OCI-LY3 (cell line): ENCODE data around the gene ZFR2.

ENCODE experiments used
- H2AFZ ChIP-seq: fragments of 200-600, 300-600 bp; shearing (Covaris generic); 2 replicates; pipeline ENCODE4 v1.6.0; 2014; ENCODE audit warnings: antibody characterized with exemption, low read depth, low read length
- H3K27ac ChIP-seq: fragments of 200-600, 300-600 bp; sonication (generic); 2 replicates; pipeline ENCODE4 v1.5.1; 2014; ENCODE audit warnings: mild to moderate bottlenecking, low read length, moderate library complexity, mixed read lengths
- H3K27me3 ChIP-seq: fragments of 200-600, 300-600 bp; sonication (generic); 2 replicates; pipeline ENCODE4 v1.6.1; 2014; ENCODE audit warnings: low read depth, low read length, mixed read lengths
- H3K36me3 ChIP-seq: fragments of 200-600, 300-600 bp; sonication (generic); replicated peaks from 2 replicates; pipeline ENCODE3; 2014; ENCODE audit warnings: low read depth, low read length, mixed read lengths
- H3K4me1 ChIP-seq: fragments of 300-600, 200-600 bp; sonication (generic); 2 replicates; pipeline ENCODE4 v1.6.1; 2014; ENCODE audit warnings: low read length, mixed read lengths
- H3K4me2 ChIP-seq: fragments of 200-600, 300-600 bp; sonication (generic); 2 replicates; pipeline ENCODE4 v1.6.1; 2014; ENCODE audit warnings: low read length, mixed read lengths
- H3K4me3 ChIP-seq: fragments of 300-600, 200-600 bp; sonication (generic); 2 replicates; pipeline ENCODE4 v1.5.1; 2014; ENCODE audit warnings: antibody characterized with exemption, mild to moderate bottlenecking, low read length, moderate library complexity
- H3K79me2 ChIP-seq: fragments of 300-600, 200-600 bp; shearing (Covaris generic); 2 replicates; pipeline ENCODE4 v1.6.1; 2014; ENCODE audit warnings: mild to moderate bottlenecking, low read length, mixed read lengths
- H3K9ac ChIP-seq: fragments of 300-600, 200-600 bp; shearing (Covaris generic); 2 replicates; pipeline ENCODE4 v1.6.0; 2014; ENCODE audit warnings: mild to moderate bottlenecking, low read length, moderate library complexity
- H3K9me3 ChIP-seq: fragments of 200-600, 300-600 bp; shearing (Covaris generic); 2 replicates; pipeline ENCODE4 v1.6.1; 2014; ENCODE audit warnings: low read length, mixed read lengths; ENCODE audit not compliant: insufficient read depth
- H4K20me1 ChIP-seq: fragments of 200-600, 300-600 bp; sonication (generic); 2 replicates; pipeline ENCODE4 v1.6.1; 2016; ENCODE audit warnings: low read length, mixed read lengths; ENCODE audit not compliant: insufficient read depth
- CTCF ChIP-seq: fragments of 200-600, 300-600 bp; sonication (generic); IDR thresholded peaks from 2 replicates; pipeline ENCODE4 v1.5.1; 2014; ENCODE audit warnings: antibody characterized with exemption, low read length, low read depth
- EZH2phosphoT487 ChIP-seq: fragments of 200-600 bp; shearing (Covaris generic); IDR thresholded peaks from 2 replicates; pipeline ENCODE4 v1.6.1; 2018; ENCODE audit warnings: antibody characterized with exemption, mixed run types, low read depth

ZFR2 gene

GRCh38 chr19:3781603-3782002, 87.2 kb downstream of the ZFR2 start:
- Histone ChIP-seq H3K4me1 (no peaks in the 10 kb centered on the region), H2AFZ (no peak overlapping the region), H3K9me3 (peaks cover 18% of the 10 kb centered on the region; the same call in 1 of the 2 replicates), H4K20me1 (no peaks in the 10 kb centered on the region), H3K4me3 (no peak overlapping the region), H3K36me3 (no peaks in the 10 kb centered on the region), H3K27ac (no peak overlapping the region), H3K4me2 (no peak overlapping the region), H3K9ac (no peak overlapping the region), H3K79me2 (no peaks in the 10 kb centered on the region), H3K27me3 (no peaks in the 10 kb centered on the region)
- TF ChIP-seq CTCF, result no peak
- no peak for TF ChIP-seq EZH2phosphoT487

GRCh38 chr19:3780786-3781304, 88.0 kb downstream of the ZFR2 start:
- Histone ChIP-seq H3K4me3 (no peak overlapping the region), H3K4me1 (no peaks in the 10 kb centered on the region), H3K36me3 (no peaks in the 10 kb centered on the region), H4K20me1 (no peaks in the 10 kb centered on the region), H3K9ac (no peak overlapping the region), H3K79me2 (no peaks in the 10 kb centered on the region), H3K4me2 (no peak overlapping the region), H3K27ac (no peak overlapping the region), H3K27me3 (no peaks in the 10 kb centered on the region), H2AFZ (no peak overlapping the region), H3K9me3 (peaks cover 18% of the 10 kb centered on the region; the same call in 1 of the 2 replicates)
- TF ChIP-seq EZH2phosphoT487, result no peak
- no peak for TF ChIP-seq CTCF

- peaks cover 18% of the 10 kb centered on the region; the same call in 1 of the 2 replicates for H3K9me3 ChIP-seq
- TF ChIP-seq CTCF, result no peak
- TF ChIP-seq EZH2phosphoT487, result no peak
Observed at GRCh38 chr19:3778899-3779723, 89.7 kb downstream of the ZFR2 start.

GRCh38 chr19:3778104-3778867, 90.6 kb downstream of the ZFR2 start:
- H3K9me3 ChIP-seq, result peaks cover 18% of the 10 kb centered on the region; the same call in 1 of the 2 replicates
- no peaks in the 10 kb centered on the region for H3K79me2 ChIP-seq
- TF ChIP-seq EZH2phosphoT487 (no peak), CTCF (no peak)
- H3K4me1 ChIP-seq, result no peaks in the 10 kb centered on the region
- H3K27ac ChIP-seq, result no peak overlapping the region
- no peak overlapping the region for H3K9ac ChIP-seq
- no peaks in the 10 kb centered on the region for H3K27me3 ChIP-seq
- no peak overlapping the region for H3K4me2 ChIP-seq
- no peaks in the 10 kb centered on the region for H4K20me1 ChIP-seq
- no peaks in the 10 kb centered on the region for H3K36me3 ChIP-seq
- H3K4me3 ChIP-seq, result no peak overlapping the region
- H2AFZ ChIP-seq, result no peak overlapping the region

More at GRCh38 chr19:3778899-3779723, 89.7 kb downstream of the ZFR2 start:
- no peaks in the 10 kb centered on the region for H3K4me1 ChIP-seq
- no peak overlapping the region for H2AFZ ChIP-seq
- no peaks in the 10 kb centered on the region for H3K36me3 ChIP-seq
- H3K27me3 ChIP-seq, result no peaks in the 10 kb centered on the region
- no peak overlapping the region for H3K27ac ChIP-seq
- H3K9ac ChIP-seq, result no peak overlapping the region
- H3K4me2 ChIP-seq, result no peak overlapping the region
- no peak overlapping the region for H3K4me3 ChIP-seq
- H3K79me2 ChIP-seq, result no peaks in the 10 kb centered on the region
- H4K20me1 ChIP-seq, result no peaks in the 10 kb centered on the region
